Stimulated activated CD8-positive, alpha-beta memory T cell treated with anti-CD3 and anti-CD28 coated beads, Interleukin-15, amount 100 ng/mL, for 1 hour (primary cell): Measurements from ENCODE around the gene NFKBIE.
A peak's percentile ranks its signal among the peaks of the same experiment; 100 is the strongest.

Experiments
- DNase-seq: peaks from one replicate; pipeline ENCODE4 v3.0.0-alpha.2; 2020; ENCODE audit warnings: low read depth

Gene NFKBIE

DNA sequence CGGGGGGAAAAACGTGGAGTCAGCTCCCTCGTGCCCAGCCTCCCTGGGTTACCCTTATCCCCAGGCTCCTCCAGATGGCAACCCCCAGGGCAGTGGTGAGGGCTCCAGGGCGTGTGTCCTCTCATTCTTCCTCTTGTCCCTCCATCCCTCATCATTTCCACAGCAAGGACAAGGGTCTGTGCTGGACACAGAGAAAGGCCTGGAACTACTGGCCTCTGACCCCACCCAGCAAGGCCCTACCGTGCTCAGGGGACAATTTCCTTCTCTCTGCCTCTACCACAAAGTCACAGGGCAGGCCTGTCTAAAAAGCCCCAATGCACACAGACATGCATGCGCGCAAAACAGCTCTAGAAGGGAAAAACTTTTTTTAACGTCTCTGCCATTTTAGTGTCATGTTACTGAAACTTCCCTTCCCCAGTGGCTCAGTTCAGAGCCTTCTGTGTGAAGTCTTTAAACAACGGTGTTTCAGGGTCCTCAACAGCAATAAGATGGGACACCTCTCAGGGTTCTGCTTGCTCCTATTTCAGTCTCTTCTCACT lies 7.0 kb downstream of the NFKBIE start:
- DNase-seq = no peak

- DNase-seq = no peak
Measured at GRCh38 chr6:44257753-44258324, 7.5 kb downstream of the NFKBIE start.

GRCh38 chr6:44257025-44257752 lies 8.2 kb downstream of the NFKBIE start, which contains the start of gene SLC35B2:
Gene SLC35B2, minus strand, starts transcription at chr6:44257528. Its CDS starts 118 bp downstream, at chr6:44257410.
- no peak for DNase-seq

GRCh38 chr6:44256775-44257024 lies 8.7 kb downstream of the NFKBIE start:
- no peak for DNase-seq

GRCh38 chr6:44255871-44256774 lies 9.2 kb downstream of the NFKBIE start:
- no peak for DNase-seq

DNA sequence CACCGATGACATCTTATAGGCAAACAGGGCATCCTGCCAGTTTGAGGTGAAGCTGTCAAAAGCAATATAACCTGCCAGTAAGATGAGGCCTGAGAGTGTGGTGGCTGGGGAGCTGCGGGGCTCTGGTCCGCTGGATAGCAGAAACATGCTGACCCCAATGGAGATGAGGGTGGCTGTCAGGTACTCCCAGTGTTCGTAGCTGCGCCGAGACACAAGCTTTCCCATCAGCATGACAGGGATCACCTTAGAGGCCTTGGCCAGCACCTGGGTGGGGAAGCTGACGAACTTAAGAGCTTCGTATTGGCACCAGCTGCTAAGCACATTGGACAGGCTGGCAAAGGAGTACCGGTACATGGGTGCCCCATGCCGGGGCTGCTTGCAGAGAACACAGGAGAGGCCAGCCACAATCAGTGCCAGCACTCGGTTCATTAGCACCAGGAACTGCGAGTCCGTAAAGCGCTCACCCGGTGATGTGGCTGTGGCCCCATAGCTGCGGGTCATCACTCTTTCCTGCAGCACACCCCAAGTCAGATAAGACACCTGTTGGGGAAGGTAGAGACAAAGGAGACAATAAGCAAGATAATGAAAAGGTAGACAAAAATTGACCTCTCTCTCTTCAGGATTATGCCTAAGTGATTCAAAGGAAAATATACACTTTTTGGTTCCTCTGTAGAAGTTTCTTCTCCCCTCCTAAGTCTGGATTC lies 10.1 kb downstream of the NFKBIE start:
- DNase-seq = no peak

GRCh38 chr6:44254191-44255104 lies 10.9 kb downstream of the NFKBIE start:
- DNase-seq = no peak

- DNase-seq = peak; percentile 44
Measured at GRCh38 chr6:44253307-44254101, 11.8 kb downstream of the NFKBIE start.

- no peak for DNase-seq
Measured at GRCh38 chr6:44251576-44252524, 13.5 kb downstream of the NFKBIE start.

DNA sequence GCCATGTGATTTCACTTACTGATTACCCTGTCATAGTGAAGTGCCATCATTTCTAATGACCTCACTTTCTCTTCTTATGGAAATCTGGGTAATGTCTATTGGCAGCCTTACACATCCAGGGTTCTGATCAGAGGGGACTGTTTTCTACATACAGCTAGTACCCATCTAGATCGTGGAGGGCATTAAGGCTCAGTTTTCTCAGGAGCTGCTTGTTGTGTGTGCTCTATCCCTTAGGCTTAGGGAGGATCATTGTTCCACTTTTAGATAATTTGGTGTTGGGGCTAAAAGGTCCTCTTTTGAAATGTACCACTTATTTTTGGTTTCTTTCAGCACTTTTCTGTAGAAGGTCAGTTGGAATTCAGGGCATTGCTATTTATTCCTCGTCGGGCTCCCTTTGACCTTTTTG lies 14.6 kb downstream of the NFKBIE start:
- no peak for DNase-seq

DNA sequence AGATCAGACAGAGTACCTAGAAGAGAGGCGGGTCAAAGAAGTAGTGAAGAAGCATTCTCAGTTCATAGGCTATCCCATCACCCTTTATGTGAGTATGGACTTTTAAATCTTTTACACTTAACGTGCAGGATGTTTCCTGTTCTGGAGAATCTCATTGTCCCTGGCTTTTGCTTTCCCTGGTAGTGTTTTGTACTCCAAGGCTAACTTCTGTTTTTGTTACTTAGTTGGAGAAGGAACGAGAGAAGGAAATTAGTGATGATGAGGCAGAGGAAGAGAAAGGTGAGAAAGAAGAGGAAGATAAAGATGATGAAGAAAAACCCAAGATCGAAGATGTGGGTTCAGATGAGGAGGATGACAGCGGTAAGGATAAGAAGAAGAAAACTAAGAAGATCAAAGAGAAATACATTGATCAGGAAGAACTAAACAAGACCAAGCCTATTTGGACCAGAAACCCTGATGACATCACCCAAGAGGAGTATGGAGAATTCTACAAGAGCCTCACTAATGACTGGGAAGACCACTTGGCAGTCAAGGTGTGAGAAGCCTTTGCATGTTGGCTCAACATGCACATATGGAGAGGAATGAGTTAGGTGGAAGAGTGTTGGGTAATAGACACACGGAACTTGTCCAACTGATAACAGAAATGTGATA lies 15.2 kb downstream of the NFKBIE start:
- DNase-seq = no peak

DNA sequence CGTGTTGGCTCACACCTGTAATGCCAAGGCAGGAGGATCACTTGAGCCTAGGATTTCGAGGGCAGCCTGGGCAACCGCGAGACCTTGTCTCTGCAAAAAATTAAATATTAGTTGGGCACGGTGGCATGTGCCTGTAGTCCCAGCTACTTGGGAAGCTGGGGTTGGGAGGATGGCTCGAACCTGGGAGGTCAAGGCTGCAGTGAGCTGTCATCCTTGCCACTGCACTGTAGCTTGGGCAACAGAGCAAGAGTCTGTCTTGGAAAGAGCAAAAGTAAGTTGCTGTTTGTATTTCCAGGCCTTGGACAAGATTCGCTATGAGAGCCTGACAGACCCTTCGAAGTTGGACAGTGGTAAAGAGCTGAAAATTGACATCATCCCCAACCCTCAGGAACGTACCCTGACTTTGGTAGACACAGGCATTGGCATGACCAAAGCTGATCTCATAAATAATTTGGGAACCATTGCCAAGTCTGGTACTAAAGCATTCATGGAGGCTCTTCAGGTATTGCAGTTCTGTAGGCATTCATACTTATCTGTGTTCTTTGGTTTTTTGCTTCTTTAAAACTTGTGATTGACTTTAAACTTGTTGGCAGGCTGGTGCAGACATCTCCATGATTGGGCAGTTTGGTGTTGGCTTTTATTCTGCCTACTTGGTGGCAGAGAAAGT lies 16.1 kb downstream of the NFKBIE start:
- DNase-seq = no peak

- DNase-seq = no peak
Measured at GRCh38 chr6:44248579-44248978, 16.8 kb downstream of the NFKBIE start.

- DNase-seq = peak; percentile 77
Measured at GRCh38 chr6:44247338-44248302, 17.7 kb downstream of the NFKBIE start.

- DNase-seq = peak; percentile 93
Measured at GRCh38 chr6:44246663-44247337, 18.6 kb downstream of the NFKBIE start, which contains the start of gene HSP90AB1. Gene HSP90AB1, plus strand, starts transcription at chr6:44247101. Its CDS starts 1,529 bp downstream, at chr6:44248630.
